ENCODE results near the gene IRX5.

Gene IRX5

GRCh38 chr16:54930005-54930868, at the start of gene IRX5:
TSS of gene IRX5 (plus strand) at chr16:54930865. CDS start at chr16:54931199, 334 bp downstream.
- peak; percentile 34 to 42 for DNase-seq

GRCh38 chr16:54882556-54882955, 48.1 kb upstream of the IRX5 start:
- no peak for DNase-seq

- DNase-seq: no peak
Measured at GRCh38 chr16:54883358-54883757, 47.3 kb upstream of the IRX5 start.

GRCh38 chr16:54886078-54886477, 44.6 kb upstream of the IRX5 start:
- no peak for DNase-seq

- no peak for DNase-seq
Measured at GRCh38 chr16:54890381-54890780, 40.3 kb upstream of the IRX5 start.

GRCh38 chr16:54891346-54891745, 39.3 kb upstream of the IRX5 start:
- no peak for DNase-seq

- DNase-seq: no peak
Measured at GRCh38 chr16:54892981-54893380, 37.7 kb upstream of the IRX5 start.

- DNase-seq: no peak
Measured at GRCh38 chr16:54897930-54898329, 32.7 kb upstream of the IRX5 start.

GRCh38 chr16:54901606-54902005, 29.1 kb upstream of the IRX5 start:
- DNase-seq: no peak

- DNase-seq: no peak
Measured at GRCh38 chr16:54903047-54903446, 27.6 kb upstream of the IRX5 start.

- DNase-seq: no peak
Measured at GRCh38 chr16:54911079-54911478, 19.6 kb upstream of the IRX5 start.

GRCh38 chr16:54912720-54913119, 17.9 kb upstream of the IRX5 start:
- no peak for DNase-seq

- DNase-seq: no peak
Measured at GRCh38 chr16:54921206-54921824, 9.3 kb upstream of the IRX5 start.

- no peak for DNase-seq
Measured at GRCh38 chr16:54923055-54923473, 7.6 kb upstream of the IRX5 start.

- DNase-seq: no peak
Measured at GRCh38 chr16:54923988-54924387, 6.7 kb upstream of the IRX5 start.

GRCh38 chr16:54926166-54926838, 4.4 kb upstream of the IRX5 start:
- DNase-seq: no peak

- DNase-seq: no peak
Measured at GRCh38 chr16:54927125-54928015, 3.3 kb upstream of the IRX5 start.

GRCh38 chr16:54928016-54928356, 2.7 kb upstream of the IRX5 start:
- DNase-seq: no peak

GRCh38 chr16:54928411-54929089, 2.1 kb upstream of the IRX5 start:
- DNase-seq: peak; percentile 33 to 48

GRCh38 chr16:54929090-54930004, 1.3 kb upstream of the IRX5 start:
- DNase-seq: peak; percentile 94 to 97

GRCh38 chr16:54930869-54931119, 129 bp downstream of the IRX5 start:
- DNase-seq: no peak
